Measurements from ENCODE around the gene ASIC2. TPM values are rescaled to one million over a fixed set of nuclear protein-coding genes. Genes with fewer than 3 reads are reported as not detected.

ASIC2 gene
- total RNA-seq, 1 experiment from 2014 or later, result 0.11 TPM

- H2AFZ ChIP-seq (ENCODE audit: low read length), result no peak overlapping the region
- ATAC-seq (no peak), DNase-seq (no peak)
- no peaks in the 10 kb centered on the region for H3F3A ChIP-seq (ENCODE audit: low read length, unreplicated experiment)
- H3K4me1 ChIP-seq (ENCODE audit: insufficient read depth, low read length), result peaks cover 37% of the 10 kb centered on the region
- peak overlapping the region; percentile 74 for H3K27ac ChIP-seq (ENCODE audit: low read length)
- intact Hi-C loops (cut with micrococcal nuclease), result no loop called here
- H3K9me2 ChIP-seq (replicated peaks; ENCODE audit: low read length), result no peaks in the 10 kb centered on the region
- no TSS peak for BruUV-seq (replicated peaks)
- no peaks in the 10 kb centered on the region for H3K27me3 ChIP-seq (ENCODE audit: low read length)
- H3K9ac ChIP-seq (ENCODE audit: low read length), result peak overlapping the region; percentile 16; the same call in 1 of the 2 replicates
- no peak for TF ChIP-seq EZH2 (IDR thresholded peaks at IDR 0.05; ENCODE audit: low read length, unreplicated experiment)
- TF ChIP-seq CTCF (conservative IDR thresholded peaks at IDR 0.05; ENCODE audit: low read depth, low read length), result no peak
- TF ChIP-seq EZH2phosphoT487 (IDR thresholded peaks at IDR 0.05; ENCODE audit: borderline replicate concordance, low read length), result no peak
- ChIA-PET POLR2A (ENCODE audit: unreplicated experiment) (no interaction called here), CTCF (no interaction called here)
- no peak overlapping the region for H3K4me3 ChIP-seq (ENCODE audit: low read length)
- H3K4me2 ChIP-seq (ENCODE audit: low read length), result 0 out of 2 replicates have a peak overlapping the region, but pooled peaks have one; percentile 35
- H3K36me3 ChIP-seq (ENCODE audit: low read depth, low read length), result no peaks in the 10 kb centered on the region
- H3K9me3 ChIP-seq (ENCODE audit: low read length), result no peaks in the 10 kb centered on the region
- no peaks in the 10 kb centered on the region for H4K20me1 ChIP-seq (ENCODE audit: low read length)
- H3K79me2 ChIP-seq (ENCODE audit: low read length), result no peaks in the 10 kb centered on the region
Measured at GRCh38 chr17:33125552-33125950, 167.5 kb downstream of the ASIC2 start.

- Histone ChIP-seq H3K9ac (ENCODE audit: low read length) (peak overlapping the region; percentile 16; the same call in 1 of the 2 replicates), H3K9me3 (ENCODE audit: low read length) (no peaks in the 10 kb centered on the region), H3K36me3 (ENCODE audit: low read depth, low read length) (no peaks in the 10 kb centered on the region), H3F3A (ENCODE audit: low read length, unreplicated experiment) (no peaks in the 10 kb centered on the region), H3K4me2 (ENCODE audit: low read length) (peak overlapping the region; percentile 35), H4K20me1 (ENCODE audit: low read length) (no peaks in the 10 kb centered on the region), H2AFZ (ENCODE audit: low read length) (no peak overlapping the region), H3K4me1 (ENCODE audit: insufficient read depth, low read length) (peaks cover 37% of the 10 kb centered on the region), H3K79me2 (ENCODE audit: low read length) (no peaks in the 10 kb centered on the region), H3K27me3 (ENCODE audit: low read length) (no peaks in the 10 kb centered on the region), H3K4me3 (ENCODE audit: low read length) (no peak overlapping the region), H3K27ac (ENCODE audit: low read length) (peak overlapping the region; percentile 74), H3K9me2 (replicated peaks; ENCODE audit: low read length) (no peaks in the 10 kb centered on the region)
- BruUV-seq (replicated peaks), result no TSS peak
- no peak for TF ChIP-seq CTCF (conservative IDR thresholded peaks at IDR 0.05; ENCODE audit: low read depth, low read length)
- no peak for TF ChIP-seq EZH2 (IDR thresholded peaks at IDR 0.05; ENCODE audit: low read length, unreplicated experiment)
- no peak for TF ChIP-seq EZH2phosphoT487 (IDR thresholded peaks at IDR 0.05; ENCODE audit: borderline replicate concordance, low read length)
- DNase-seq (peak; percentile 52), ATAC-seq (no peak)
- ChIA-PET POLR2A (ENCODE audit: unreplicated experiment) (no interaction called here), CTCF (no interaction called here)
- intact Hi-C loops (cut with micrococcal nuclease), result no loop called here
Measured at GRCh38 chr17:33124871-33125551, 168.1 kb downstream of the ASIC2 start.

- Histone ChIP-seq H3K27ac (ENCODE audit: low read length) (peak overlapping the region; percentile 16; the same call in 1 of the 2 replicates), H3K4me2 (ENCODE audit: low read length) (no peak overlapping the region), H3K9me3 (ENCODE audit: low read length) (no peaks in the 10 kb centered on the region), H3K79me2 (ENCODE audit: low read length) (no peaks in the 10 kb centered on the region), H3K27me3 (ENCODE audit: low read length) (no peaks in the 10 kb centered on the region), H3K36me3 (ENCODE audit: low read depth, low read length) (no peaks in the 10 kb centered on the region), H3K4me3 (ENCODE audit: low read length) (no peak overlapping the region), H3F3A (ENCODE audit: low read length, unreplicated experiment) (no peaks in the 10 kb centered on the region), H4K20me1 (ENCODE audit: low read length) (no peaks in the 10 kb centered on the region), H2AFZ (ENCODE audit: low read length) (no peak overlapping the region), H3K9me2 (replicated peaks; ENCODE audit: low read length) (no peaks in the 10 kb centered on the region), H3K4me1 (ENCODE audit: insufficient read depth, low read length) (peaks cover 37% of the 10 kb centered on the region), H3K9ac (ENCODE audit: low read length) (no peak overlapping the region; the same call in 1 of the 2 replicates)
- ChIA-PET POLR2A (ENCODE audit: unreplicated experiment) (no interaction called here), CTCF (no interaction called here)
- TF ChIP-seq CTCF (conservative IDR thresholded peaks at IDR 0.05; ENCODE audit: low read depth, low read length) (no peak), EZH2phosphoT487 (IDR thresholded peaks at IDR 0.05; ENCODE audit: borderline replicate concordance, low read length) (no peak), EZH2 (IDR thresholded peaks at IDR 0.05; ENCODE audit: low read length, unreplicated experiment) (no peak)
- BruUV-seq (replicated peaks), result no TSS peak
- intact Hi-C loops (cut with micrococcal nuclease), result no loop called here
- DNase-seq (no peak), ATAC-seq (no peak)
Measured at GRCh38 chr17:33124185-33124584, 168.9 kb downstream of the ASIC2 start.
